Measurements from ENCODE around the gene ADCY2. TPM values are rescaled to one million over a fixed set of nuclear protein-coding genes. Genes with fewer than 3 reads are reported as not detected.

The ADCY2 gene
- total RNA-seq, 6 experiments from 2014 or later: 0.93 TPM; not detected in 5

- H3K4me3 ChIP-seq: no peak overlapping the region
- H3K27ac ChIP-seq: no peak overlapping the region
- TF ChIP-seq POLR2A (IDR thresholded peaks at IDR 0.05) (no peak), CTCF (IDR thresholded peaks at IDR 0.05) (no peak)
- no peaks in the 10 kb centered on the region for H3K4me1 ChIP-seq
- DNase-seq: no peak
- peaks cover 0 to 28% of the 10 kb centered on the region in 2 donors for H3K27me3 ChIP-seq
- 52% methylated on average over 4 of the region's 14 CpGs for WGBS (ENCODE audit: insufficient coverage, low coverage, low lambda C conversion rate, missing lambda C conversion rate)
- ATAC-seq: peak in 1 of 4 donors; percentile 27
- H3K36me3 ChIP-seq: no peaks in the 10 kb centered on the region
- no peaks in the 10 kb centered on the region for H3K9me3 ChIP-seq
- intact Hi-C loops (cut with DNase I): no loop called here
Measured at GRCh38 chr5:7393921-7394799, 1.8 kb upstream of the ADCY2 start.

- no peak for ATAC-seq
- intact Hi-C loops (cut with DNase I): no loop called here
- no peak overlapping the region for H3K27ac ChIP-seq
Measured at GRCh38 chr5:7394889-7395431, 978 bp upstream of the ADCY2 start.

GRCh38 chr5:7395432-7395946, 449 bp upstream of the ADCY2 start:
- Histone ChIP-seq H3K36me3 (no peaks in the 10 kb centered on the region), H3K27ac (no peak overlapping the region), H3K4me3 (no peak overlapping the region), H3K9me3 (no peaks in the 10 kb centered on the region), H3K27me3 (peaks cover 0 to 28% of the 10 kb centered on the region in 2 donors), H3K4me1 (no peaks in the 10 kb centered on the region)
- TF ChIP-seq CTCF (IDR thresholded peaks at IDR 0.05) (no peak), POLR2A (IDR thresholded peaks at IDR 0.05) (no peak)
- intact Hi-C loops (cut with DNase I): no loop called here
- WGBS (ENCODE audit: insufficient coverage, low coverage, low lambda C conversion rate, missing lambda C conversion rate): 13% methylated on average over 5 of the region's 31 CpGs
- DNase-seq: no peak
- ATAC-seq: peak in 1 of 4 donors; percentile 27

More at GRCh38 chr5:7394889-7395431, 978 bp upstream of the ADCY2 start:
- Histone ChIP-seq H3K9me3 (no peaks in the 10 kb centered on the region), H3K27me3 (peaks cover 0 to 28% of the 10 kb centered on the region in 2 donors), H3K4me3 (no peak overlapping the region), H3K4me1 (no peaks in the 10 kb centered on the region), H3K36me3 (no peaks in the 10 kb centered on the region)
- TF ChIP-seq CTCF (IDR thresholded peaks at IDR 0.05) (no peak), POLR2A (IDR thresholded peaks at IDR 0.05) (no peak)
- DNase-seq: no peak
- WGBS (ENCODE audit: insufficient coverage, low coverage, low lambda C conversion rate, missing lambda C conversion rate): 0% methylated on average over 1 of the region's 45 CpGs

- TF ChIP-seq CTCF (IDR thresholded peaks at IDR 0.05) (no peak), POLR2A (IDR thresholded peaks at IDR 0.05) (no peak)
- Histone ChIP-seq H3K27me3 (peaks cover 0 to 28% of the 10 kb centered on the region in 2 donors), H3K9me3 (no peaks in the 10 kb centered on the region), H3K27ac (no peak overlapping the region), H3K36me3 (no peaks in the 10 kb centered on the region), H3K4me3 (no peak overlapping the region), H3K4me1 (no peaks in the 10 kb centered on the region)
- no peak for DNase-seq
- no peak for ATAC-seq
- intact Hi-C loops (cut with DNase I): no loop called here
- WGBS (ENCODE audit: insufficient coverage, low coverage, low lambda C conversion rate, missing lambda C conversion rate): 5% methylated on average over 21 of the region's 27 CpGs
Measured at GRCh38 chr5:7396713-7397454, 946 bp downstream of the ADCY2 start.

Measured in right lobe of liver (tissue), 6 donors.